RWPE2 (cell line): ENCODE results near the gene IRF7.

Source experiments
- ATAC-seq: fragments of 200-7000 bp; cut with Tn5 transposase; 3 replicates; pipeline ENCODE4 v1.9.1; 2021; ENCODE audit warnings: low read depth
- DNase-seq: peaks from one replicate; pipeline ENCODE4 v3.0.0-alpha.2; 2020; ENCODE audit warnings: low spot score
- H3K27ac ChIP-seq: fragments of 450-650 bp; 2 replicates; pipeline ENCODE4 v1.5.1; 2017; ENCODE audit warnings: mild to moderate bottlenecking; ENCODE audit not compliant: poor library complexity, severe bottlenecking
- H3K27me3 ChIP-seq: fragments of 250-450 bp; sonication (Bioruptor Pico); 2 replicates; pipeline ENCODE4 v1.5.1; 2021; ENCODE audit warnings: mild to moderate bottlenecking, moderate library complexity; ENCODE audit not compliant: insufficient read depth, poor library complexity, severe bottlenecking
- H3K36me3 ChIP-seq: fragments of 250-450 bp; sonication (Bioruptor Pico); 2 replicates; pipeline ENCODE4 v1.5.1; 2020; ENCODE audit warnings: low read depth, mild to moderate bottlenecking, moderate library complexity
- H3K4me1 ChIP-seq: fragments of 250-450 bp; sonication (Bioruptor Pico); 2 replicates; pipeline ENCODE4 v1.5.1; 2021; ENCODE audit warnings: mild to moderate bottlenecking, moderate library complexity; ENCODE audit not compliant: insufficient read depth, poor library complexity, severe bottlenecking
- H3K4me3 ChIP-seq: fragments of 250-450 bp; sonication (Bioruptor Pico); 2 replicates; pipeline ENCODE4 v1.5.1; 2021; ENCODE audit warnings: mild to moderate bottlenecking, moderate library complexity; ENCODE audit not compliant: severe bottlenecking
- H3K9me3 ChIP-seq: fragments of 250-450 bp; sonication (Bioruptor Pico); 2 replicates; pipeline ENCODE4 v1.5.1; 2021; ENCODE audit warnings: mild to moderate bottlenecking, moderate library complexity; ENCODE audit not compliant: severe bottlenecking
- TF ChIP-seq, protein P1 (sequence below): fragments of 450-650 bp; IDR thresholded peaks from one replicate; pipeline ENCODE4 v1.5.1; 2017; ENCODE audit warnings: mild to moderate bottlenecking, moderate library complexity; ENCODE audit not compliant: poor library complexity, severe bottlenecking

Gene IRF7

GRCh38 chr11:640021-640706, 24.4 kb upstream of the IRF7 start:
- Histone ChIP-seq H3K4me3 (no peak overlapping the region), H3K9me3 (no peaks in the 10 kb centered on the region), H3K27me3 (no peaks in the 10 kb centered on the region), H3K27ac (no peak overlapping the region), H3K36me3 (peaks cover 17% of the 10 kb centered on the region), H3K4me1 (no peaks in the 10 kb centered on the region)
- no peak for ATAC-seq
- DNase-seq, result no peak
- TF ChIP-seq, protein P1, sequence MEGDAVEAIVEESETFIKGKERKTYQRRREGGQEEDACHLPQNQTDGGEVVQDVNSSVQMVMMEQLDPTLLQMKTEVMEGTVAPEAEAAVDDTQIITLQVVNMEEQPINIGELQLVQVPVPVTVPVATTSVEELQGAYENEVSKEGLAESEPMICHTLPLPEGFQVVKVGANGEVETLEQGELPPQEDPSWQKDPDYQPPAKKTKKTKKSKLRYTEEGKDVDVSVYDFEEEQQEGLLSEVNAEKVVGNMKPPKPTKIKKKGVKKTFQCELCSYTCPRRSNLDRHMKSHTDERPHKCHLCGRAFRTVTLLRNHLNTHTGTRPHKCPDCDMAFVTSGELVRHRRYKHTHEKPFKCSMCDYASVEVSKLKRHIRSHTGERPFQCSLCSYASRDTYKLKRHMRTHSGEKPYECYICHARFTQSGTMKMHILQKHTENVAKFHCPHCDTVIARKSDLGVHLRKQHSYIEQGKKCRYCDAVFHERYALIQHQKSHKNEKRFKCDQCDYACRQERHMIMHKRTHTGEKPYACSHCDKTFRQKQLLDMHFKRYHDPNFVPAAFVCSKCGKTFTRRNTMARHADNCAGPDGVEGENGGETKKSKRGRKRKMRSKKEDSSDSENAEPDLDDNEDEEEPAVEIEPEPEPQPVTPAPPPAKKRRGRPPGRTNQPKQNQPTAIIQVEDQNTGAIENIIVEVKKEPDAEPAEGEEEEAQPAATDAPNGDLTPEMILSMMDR, result no peak

- TF ChIP-seq, protein P1, result no peak
- Histone ChIP-seq H3K27me3 (no peaks in the 10 kb centered on the region), H3K9me3 (no peaks in the 10 kb centered on the region), H3K27ac (no peak overlapping the region), H3K4me3 (no peak overlapping the region), H3K36me3 (peaks cover 16% of the 10 kb centered on the region; the same call in 1 of the 2 replicates), H3K4me1 (no peaks in the 10 kb centered on the region)
- ATAC-seq (no peak), DNase-seq (no peak)
Observed at GRCh38 chr11:639332-639955, 23.7 kb upstream of the IRF7 start.

GRCh38 chr11:638631-639331, 23.0 kb upstream of the IRF7 start:
- Histone ChIP-seq H3K4me3 (no peak overlapping the region), H3K27ac (no peak overlapping the region), H3K4me1 (no peaks in the 10 kb centered on the region), H3K27me3 (no peaks in the 10 kb centered on the region), H3K9me3 (no peaks in the 10 kb centered on the region), H3K36me3 (peaks cover 9% of the 10 kb centered on the region; the same call in 1 of the 2 replicates)
- ATAC-seq, result no peak
- DNase-seq, result no peak
- TF ChIP-seq, protein P1, result no peak

- no peaks in the 10 kb centered on the region for H3K9me3 ChIP-seq
- no peak overlapping the region for H3K4me3 ChIP-seq
- peaks cover under 1% of the 10 kb centered on the region; the same call in 1 of the 2 replicates for H3K36me3 ChIP-seq
- DNase-seq (no peak), ATAC-seq (no peak)
- TF ChIP-seq, protein P1, result no peak
- H3K27me3 ChIP-seq, result no peaks in the 10 kb centered on the region
- H3K27ac ChIP-seq, result no peak overlapping the region
- no peaks in the 10 kb centered on the region for H3K4me1 ChIP-seq
Observed at GRCh38 chr11:637593-638521, 22.1 kb upstream of the IRF7 start.
